ENCODE results near the gene DENND4A.
"Not testable (repeated sequence)": the region's sequence is repeated elsewhere in the genome, so short reads cannot be mapped to it uniquely, and the experiment has no call there.

The DENND4A gene

DNA sequence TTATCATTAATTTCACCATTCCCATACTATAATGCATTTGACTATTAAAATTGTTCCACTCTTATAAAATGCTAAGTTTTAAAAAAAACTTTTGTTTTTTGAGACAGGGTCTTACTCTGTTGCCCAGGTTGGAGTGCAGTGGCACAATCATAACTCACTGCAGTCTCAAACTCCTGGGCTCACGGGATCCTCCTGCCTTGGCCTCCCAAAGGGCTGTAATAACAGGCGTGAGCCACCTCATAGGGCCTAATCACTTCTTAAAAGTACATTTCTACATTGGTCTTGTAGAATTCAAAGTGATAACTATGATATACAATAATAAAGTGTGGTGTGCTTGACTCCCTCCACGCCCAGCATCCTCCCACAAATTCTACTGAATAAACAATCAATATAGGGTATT, 3.0 kb downstream of the DENND4A start:
- no peak for DNase-seq (ENCODE audit: low read depth)

DNA sequence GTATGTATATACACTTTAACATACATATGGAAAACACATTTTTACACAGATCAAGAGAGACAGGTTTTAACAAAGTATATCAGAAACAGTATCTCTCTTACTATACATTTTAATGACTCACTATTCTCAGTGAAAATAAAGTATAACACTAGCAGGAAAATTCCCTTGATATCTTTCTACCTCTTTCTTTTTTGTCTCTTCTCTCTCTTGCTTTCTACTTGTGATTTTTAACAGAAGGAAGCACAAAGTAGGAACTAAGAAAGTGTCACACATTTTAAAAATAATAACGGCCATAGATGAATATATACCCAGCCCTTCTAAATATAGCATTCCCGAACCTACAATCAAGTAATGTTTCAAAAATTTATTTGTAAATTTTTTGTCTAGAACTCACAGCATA, 4.8 kb downstream of the DENND4A start:
- DNase-seq (ENCODE audit: low read depth) = no peak

DNA sequence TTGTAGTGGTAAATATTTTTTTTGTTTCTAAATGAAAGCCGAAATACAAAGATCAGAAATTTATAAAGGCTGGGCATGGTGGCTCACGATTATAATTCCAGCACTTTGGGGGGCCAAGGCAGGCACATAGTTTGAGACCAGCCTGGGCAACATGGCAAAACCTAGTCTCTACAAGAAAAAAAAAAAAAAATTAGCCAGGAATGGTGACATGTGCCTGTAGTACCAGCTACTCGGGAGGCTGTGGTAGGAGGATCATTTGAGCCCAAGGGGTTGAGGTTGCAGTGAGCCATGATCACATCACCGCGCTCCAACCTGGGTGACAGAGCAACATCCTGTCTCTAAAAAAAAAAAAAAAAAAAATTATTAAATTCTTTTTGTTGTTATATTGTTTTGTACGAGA, 6.9 kb downstream of the DENND4A start:
- no peak for DNase-seq (ENCODE audit: low read depth)

DNA sequence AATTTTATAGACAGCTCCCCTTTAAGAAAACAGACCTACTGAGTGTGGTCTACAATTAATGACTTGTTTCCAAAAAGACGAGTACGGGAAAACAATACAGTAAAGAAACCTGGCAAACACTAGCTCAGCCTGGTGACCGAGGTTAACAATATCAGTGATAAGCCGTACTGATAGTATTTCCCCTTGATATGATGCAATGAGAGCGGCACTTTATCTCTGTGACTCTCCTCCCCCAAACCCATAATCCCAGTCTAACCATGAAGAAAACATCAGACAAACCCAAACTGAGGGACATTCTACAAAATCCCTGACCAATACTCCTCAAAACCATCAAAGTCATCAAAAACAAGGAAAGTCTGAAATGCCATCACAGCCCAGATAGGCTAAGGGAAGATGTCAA, 8.2 kb downstream of the DENND4A start:
- no peak for DNase-seq (ENCODE audit: low read depth)

DNA sequence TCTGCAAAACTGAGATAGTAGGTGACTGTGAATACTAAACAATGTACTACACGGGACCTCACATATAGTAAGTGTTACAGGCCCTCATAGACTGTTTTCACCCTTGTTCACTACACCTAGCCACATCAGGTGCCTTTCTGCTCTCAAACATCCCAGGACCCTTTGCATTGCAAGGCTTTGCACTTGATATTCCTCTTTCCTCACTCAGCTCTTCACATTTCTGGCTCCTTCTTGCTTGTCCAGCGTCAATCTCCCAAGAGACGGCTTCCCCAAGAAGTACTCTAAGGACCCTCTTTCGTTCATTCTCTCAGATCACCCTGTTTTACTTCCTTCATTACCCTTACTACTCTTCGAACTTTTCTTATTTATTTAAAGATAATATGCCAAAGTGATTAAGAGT, 10.0 kb downstream of the DENND4A start:
- DNase-seq (ENCODE audit: low read depth) = no peak

DNA sequence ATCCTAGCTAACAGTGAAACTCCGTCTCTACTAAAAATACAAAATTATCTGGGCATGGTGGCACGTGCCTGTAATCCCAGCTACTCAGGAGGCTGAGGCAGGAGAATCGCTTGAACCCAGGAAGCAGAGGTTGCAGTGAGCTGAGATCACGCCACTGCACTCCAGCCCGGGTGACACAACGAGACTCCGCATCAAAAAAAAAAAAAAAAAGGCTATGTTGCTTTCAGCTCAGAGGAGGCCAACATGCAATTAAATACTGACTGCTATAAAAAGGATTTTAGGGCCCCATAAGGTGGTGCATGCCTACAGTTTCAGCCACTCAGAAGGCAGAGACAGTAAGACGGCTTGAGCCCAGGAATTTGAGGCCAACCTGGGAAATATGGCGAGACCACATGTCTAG, 13.4 kb downstream of the DENND4A start:
- not testable (repeated sequence) for DNase-seq (ENCODE audit: low read depth)

DNA sequence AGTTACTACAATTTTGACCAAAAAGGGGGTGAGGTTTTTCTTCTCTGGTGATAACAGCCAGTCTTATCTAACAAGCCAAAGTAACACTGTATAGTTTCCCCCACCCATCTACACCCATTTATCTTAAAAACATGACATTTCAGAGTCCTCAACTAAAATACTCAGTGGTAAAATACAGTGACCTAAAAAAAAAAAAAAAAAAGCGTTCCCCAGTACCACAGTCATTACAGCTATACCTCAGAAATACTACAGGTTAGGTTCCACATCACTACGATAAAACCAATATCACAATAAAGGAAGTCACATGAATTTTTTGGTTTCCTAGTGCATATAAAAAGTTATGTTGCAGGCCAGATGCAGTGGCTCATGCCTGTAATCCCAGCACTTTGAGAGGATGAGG, 13.8 kb downstream of the DENND4A start:
- no peak for DNase-seq (ENCODE audit: low read depth)

DNA sequence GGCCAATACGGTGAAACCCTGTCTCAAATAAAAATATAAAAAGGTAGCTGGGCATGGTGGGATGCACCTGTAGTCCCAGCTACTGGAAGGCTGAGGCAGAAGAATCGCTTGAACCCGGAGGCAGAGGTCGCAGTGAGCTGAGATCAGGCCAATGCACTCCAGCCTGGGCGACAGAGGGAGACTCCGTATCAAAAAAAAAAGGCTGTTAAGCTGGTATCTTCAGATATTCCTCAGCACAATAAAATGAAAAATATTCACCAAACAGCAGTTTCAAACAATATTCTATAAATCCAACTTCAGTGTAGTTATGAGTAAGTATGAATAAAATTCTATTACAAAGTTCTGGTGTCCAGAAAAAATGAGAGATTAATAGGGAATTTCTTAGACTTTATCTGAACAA, 14.2 kb downstream of the DENND4A start:
- no peak for DNase-seq (ENCODE audit: low read depth)

DNA sequence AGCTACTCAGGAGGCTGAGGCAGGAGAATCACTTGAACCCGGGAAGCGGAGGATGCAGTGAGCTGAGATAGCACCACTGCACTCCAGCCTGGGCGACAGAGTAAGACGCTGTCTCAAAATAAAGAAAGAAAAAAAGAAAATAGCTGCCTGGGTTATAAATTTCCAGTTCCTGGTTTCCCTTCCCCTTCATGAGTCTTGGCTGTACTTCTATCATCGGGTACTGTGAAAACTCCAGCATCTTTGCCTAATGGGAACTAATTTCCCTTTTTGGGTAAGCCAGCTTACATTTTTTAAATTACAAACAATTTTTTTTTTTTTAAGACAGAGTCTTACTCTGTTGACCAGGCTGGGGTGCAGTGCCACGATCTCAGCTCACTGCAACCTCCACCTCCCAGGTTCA, 15.0 kb downstream of the DENND4A start:
- DNase-seq (ENCODE audit: low read depth) = no peak

DNA sequence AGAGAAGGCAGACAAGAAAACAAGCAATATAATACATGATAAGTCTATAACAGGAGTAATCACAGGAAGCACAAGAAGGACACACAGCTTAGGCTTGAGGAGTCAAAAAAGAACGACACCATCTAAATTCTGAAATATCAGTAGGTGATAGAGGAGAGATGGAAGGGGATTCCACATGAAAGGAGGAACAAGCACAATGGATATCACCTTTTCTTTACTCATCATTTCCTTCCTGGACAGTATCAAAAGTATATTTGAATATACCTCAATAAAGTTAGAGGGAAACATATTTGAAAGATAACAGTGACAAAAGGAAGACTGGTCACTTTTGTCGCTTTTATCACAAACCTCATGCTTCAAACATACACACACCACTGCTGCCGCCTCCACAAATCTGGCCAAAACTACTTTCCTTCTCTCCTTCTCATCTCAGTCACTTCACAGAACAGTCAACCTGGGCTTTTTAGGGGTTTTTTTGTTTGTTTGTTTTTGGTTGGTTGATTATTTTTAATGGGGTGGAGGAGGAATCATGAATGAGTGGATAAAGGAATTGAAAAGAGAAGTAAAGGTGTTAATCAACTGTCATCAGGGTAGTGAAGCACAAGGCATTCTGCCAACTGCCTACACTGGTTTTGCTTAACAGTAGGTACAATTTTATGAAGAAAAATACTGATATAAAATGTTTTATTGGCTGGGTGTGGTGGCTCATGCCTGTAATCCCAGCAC, 18.5 kb downstream of the DENND4A start:
- no peak for DNase-seq (ENCODE audit: low read depth)

DNA sequence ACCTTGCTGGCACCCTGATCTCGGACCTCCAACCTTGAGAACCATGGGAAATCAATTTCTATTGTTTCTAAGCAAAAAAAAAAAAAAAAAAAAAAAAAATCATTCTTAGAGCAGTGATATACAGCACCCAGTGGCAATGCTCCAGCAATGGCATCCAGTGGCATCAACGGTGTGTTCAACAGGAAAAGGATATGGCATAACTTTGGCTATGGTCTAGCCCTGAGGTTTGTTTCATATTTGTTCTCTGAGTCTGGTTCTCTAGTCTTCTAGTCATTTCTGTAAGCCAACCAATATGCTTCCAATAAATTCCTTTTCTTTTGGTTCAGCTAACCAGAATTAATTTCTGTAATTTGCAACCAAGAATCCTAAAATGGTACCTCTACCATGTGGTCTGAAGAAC, 19.2 kb downstream of the DENND4A start:
- DNase-seq (ENCODE audit: low read depth) = no peak

DNA sequence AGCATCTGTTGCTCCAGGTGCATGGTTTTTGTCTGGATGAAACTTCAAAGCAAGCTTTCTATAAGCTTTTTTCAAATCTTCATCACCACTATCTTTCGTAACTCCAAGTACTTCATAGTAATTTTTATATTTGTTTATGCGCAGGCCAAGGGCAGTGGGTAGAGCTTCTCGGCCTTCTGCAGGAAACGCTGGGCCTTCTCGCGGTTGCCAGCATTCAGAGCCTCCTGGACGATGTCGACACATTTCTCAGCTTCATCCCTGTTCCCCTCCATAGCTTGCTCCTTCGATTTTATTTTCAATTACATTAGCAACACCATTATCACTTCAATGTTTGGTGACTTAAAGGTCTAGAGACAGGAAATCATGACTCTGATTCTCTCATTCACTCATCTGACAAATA, 20.2 kb downstream of the DENND4A start:
- no peak for DNase-seq (ENCODE audit: low read depth)

DNA sequence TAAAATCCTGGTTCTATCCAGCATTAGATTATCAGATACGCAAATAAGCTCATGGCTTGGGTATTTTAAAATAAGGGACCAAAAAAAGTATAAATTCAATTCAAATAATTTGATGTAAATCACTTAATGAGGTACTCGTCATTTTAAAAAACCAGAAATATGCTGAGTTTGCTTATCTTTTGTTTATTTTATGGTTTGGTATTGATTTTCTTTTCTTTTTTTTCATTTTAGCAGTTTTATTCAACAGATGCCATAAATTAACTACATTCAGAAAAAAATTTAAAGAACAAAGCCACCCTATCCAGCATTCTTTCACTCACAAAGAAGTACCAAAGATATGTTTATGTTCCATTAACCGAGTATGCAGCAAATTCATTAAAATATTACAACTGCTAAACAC, 22.6 kb downstream of the DENND4A start:
- no peak for DNase-seq (ENCODE audit: low read depth)

DNA sequence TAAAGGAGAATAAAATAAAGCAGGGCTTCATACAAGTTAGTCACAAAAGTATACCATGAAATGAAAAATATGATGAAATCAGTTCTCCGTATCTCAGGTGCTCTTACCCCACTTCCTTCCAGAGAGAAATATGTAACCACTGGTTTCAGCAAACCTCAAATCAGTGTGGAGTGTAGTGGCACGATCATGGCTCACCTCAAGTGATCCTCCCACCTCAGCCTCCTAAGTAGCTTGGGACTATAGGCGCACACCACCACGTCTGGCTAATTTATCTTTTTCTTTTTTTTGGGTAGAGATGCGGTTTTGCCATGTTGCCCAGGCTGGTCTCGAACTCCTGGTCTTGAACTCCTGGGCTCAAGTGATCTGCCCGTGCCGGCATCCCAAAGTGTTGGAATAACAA, 24.2 kb downstream of the DENND4A start:
- DNase-seq (ENCODE audit: low read depth) = no peak

DNA sequence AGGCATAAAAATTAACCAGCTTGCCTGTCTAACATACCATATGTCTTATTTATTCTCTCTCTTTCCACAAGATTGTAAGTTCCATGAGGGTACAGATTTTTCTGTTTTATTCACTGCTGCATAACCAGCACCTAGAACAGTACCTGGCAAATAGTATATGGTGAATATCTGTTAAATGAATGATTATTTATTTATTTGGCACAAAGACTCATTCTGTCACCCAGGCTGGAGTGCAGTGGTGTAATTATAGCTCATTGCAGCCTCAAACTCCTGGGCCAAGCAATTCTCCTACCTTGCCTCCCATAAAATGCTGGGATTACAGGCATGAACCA, 24.9 kb downstream of the DENND4A start:
- no peak for DNase-seq (ENCODE audit: low read depth)

DNA sequence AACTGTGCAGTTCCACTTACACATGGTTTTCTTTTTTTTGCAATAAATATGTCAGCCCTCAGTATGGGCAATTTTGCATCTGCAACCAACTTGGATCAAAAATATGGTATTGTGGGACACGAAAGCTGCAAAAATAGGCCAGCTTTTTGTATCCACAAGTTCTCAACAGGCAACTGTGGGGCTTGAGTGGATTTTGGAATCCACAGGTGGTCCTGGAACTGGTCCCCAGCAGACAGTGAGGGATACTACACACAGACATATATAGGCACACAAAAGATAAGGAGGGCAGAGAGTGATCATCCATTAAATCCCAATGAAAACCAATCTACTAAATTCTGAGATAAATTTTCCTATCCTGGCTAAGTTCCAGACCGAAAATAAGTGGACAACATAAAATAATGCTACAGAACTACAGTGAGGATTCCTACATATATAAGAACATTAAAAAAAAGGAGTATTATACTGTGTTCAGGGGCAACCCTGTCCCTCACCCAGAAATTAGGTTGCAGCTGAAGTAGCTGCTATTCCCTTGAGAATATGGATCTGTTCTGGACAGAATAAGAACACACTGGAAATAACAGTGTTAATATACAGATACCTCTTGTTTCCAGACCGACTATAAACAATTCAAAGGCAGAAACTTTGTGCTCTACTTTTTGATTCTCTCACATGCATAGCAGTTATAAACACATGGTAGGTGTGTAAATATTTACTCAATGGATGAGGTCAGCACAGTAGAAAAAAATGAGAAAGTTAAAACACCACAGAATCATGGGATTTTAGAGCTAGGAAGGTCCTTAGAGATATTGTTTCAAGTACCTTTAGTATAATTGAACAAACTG, 25.4 kb downstream of the DENND4A start:
- DNase-seq (ENCODE audit: low read depth) = no peak

DNA sequence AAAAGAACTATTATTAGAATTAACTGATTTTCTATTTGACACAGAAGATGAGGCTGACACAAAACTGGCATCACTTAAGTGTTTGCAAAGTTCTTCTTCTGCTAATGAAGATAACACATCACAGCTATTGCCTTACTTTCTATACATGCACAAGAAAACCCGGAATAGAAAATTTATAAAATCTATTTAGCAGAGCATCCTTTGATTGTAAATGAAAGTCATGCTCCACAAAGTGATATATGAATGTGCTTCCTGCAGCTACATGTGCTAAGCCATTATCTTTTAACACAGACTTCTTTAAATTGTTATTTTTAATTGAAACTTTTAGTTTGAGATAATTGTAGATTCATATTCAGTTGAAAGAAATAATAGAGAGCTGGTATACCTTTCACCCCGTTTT, 27.0 kb downstream of the DENND4A start:
- no peak for DNase-seq (ENCODE audit: low read depth)

DNA sequence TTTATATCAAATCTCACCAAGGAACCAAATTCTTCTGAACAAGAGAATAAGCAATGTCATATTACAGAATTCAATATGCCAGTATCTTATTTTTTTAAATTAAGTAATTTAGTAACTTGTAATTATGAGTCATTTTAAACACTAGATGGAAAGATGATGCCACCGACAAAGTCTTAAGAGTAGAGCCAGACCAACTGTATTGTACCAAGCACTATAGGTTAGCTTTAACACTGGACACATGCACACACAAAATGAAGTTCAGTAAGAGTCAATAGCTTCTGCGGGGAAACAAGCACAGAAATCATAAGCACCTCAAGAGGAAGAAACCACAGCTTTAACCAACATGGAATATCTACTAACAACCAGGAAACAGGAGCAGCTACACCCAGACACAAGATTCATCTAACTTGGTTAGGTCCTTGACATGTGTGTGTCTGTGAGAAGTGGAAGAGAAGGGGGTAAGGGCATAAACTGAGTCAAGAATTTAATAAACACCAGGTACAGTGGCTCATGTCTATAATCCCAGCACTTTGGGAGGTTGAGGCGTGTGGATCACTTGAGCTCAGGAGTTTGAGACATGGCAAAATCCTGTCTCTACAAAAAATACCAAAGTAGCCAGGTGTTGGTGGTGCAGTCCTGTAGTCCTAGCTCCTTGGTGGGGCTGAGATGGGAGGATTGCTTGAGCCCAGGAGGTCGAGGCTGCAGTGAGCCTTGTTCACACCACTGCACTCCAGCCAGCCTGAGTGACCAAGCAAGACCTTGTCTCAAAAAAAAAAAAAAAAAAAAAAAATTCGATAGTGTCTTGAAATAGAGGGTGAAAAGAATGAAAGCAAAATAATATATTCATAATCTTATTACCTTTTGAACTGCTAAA, 28.9 kb downstream of the DENND4A start:
- no peak for DNase-seq (ENCODE audit: low read depth)

DNA sequence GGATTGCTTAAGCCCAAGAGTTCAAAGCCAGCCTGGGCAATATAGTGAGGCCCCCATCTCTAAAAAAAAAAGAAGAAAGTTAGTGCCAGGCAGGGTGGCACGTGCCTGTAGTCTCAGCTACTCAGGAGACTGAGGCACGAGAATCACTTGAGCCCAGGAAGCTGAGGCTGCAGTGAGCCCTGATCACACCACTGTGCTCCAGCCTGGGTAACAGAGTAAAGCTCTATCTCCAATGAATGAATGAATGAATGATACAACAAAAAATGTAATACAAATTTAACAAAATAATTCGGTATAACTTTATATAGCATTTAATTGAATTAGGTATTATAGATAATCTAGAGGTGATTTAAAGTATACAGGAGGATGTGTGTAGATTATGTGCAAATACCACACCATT, 29.7 kb downstream of the DENND4A start:
- DNase-seq (ENCODE audit: low read depth) = no peak

DNA sequence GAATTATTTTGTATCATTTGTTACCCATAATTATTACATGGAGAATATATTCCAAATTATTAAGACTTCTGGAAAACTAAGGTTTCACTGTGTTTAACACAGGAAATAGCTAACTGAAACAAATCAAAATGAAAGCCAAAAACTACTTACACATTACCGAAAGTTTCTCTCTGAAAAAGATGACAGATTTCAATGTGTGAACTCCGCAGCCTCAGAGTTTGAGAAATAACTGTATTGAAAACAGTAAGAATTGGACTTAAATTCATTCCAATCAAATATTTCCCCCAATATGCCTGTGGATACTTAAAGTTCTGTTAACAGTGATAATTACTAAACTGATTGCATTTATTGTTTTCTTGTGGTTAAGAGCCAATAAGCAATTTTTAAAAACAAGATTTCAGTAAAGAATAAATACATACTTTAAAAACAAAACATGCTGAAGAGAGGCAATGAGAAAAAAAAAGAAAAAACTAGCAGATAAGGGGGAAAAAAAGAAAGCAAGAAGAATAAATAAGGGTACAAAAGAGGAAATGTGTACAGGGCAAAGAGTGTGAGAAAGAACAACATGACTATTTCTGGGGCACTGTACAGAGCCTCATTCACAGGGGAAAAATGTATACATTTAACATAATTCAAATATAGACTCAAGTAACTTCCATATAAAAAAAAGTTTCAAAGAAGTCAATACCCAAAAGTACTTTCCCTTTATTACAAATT, 30.7 kb downstream of the DENND4A start:
- no peak for DNase-seq (ENCODE audit: low read depth)

DNA sequence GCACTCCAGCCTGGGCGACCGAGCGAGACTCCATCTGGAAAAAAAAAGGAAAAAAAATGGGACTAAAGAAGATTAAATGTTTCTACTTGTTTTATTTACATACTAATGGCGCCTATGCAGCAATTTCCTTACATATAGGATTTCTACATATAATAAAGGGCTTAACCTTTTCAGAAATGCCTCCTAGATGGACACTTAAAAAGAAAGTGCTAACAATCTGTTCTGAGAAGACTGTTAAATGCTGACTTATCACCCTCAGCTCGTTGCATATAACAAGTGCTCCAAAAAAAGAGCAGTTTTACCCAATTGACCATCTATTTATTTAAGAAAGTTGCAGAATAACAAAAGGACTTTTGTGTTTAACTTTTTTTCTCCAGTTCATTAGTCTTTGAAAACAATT, 32.7 kb downstream of the DENND4A start:
- no peak for DNase-seq (ENCODE audit: low read depth)

DNA sequence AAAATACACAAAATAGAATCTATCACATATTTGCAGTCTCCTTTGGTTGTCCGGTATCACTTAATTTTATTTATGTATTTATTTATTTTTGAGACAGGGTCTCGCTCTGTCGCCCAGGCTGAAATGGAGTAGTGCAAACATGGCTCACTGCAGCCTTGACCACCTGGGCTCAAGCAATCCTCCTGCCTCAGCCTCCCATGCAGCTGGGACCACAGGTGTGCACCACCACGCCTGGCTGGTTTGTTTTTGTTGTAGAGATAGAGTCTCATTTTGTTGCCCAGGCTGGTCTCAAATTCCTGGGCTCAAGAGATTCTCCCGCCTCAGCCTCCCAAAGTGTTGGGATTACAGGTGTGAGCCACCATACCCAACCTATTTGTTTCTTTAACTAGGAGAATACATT, 33.9 kb downstream of the DENND4A start:
- DNase-seq (ENCODE audit: low read depth) = no peak
